Activated CD8-positive, alpha-beta T cell treated with anti-CD3 and anti-CD28 coated beads for 36 hours (primary cell): ENCODE data around the gene CNIH3. TPM values are rescaled to one million over a fixed set of nuclear protein-coding genes. Genes with fewer than 3 reads are reported as not detected.

ENCODE experiments used
- ATAC-seq: fragments of 200-7000 bp; cut with Tn5 transposase; one replicate; pipeline ENCODE4 v1.10.0; 2021; ENCODE audit warnings: mild to moderate bottlenecking, moderate library complexity
- CTCF ChIA-PET: fragments of 350-600 bp; sonication (Branson Sonifier 250); formaldehyde crosslinking; loops from one replicate; lab custom pipeline; 2021; ENCODE audit warnings: antibody characterized with exemption; lab: Charles Lee
- POLR2A ChIA-PET: fragments of 350-600 bp; sonication (Branson Sonifier 250); formaldehyde crosslinking; loops from one replicate; lab custom pipeline; 2021; ENCODE audit warnings: antibody characterized with exemption; lab: Charles Lee
- DNase-seq: peaks from one replicate; pipeline ENCODE4 v3.0.0-alpha.2; 2020
- H3K27ac Mint-ChIP-seq: one replicate; pipeline ENCODE4 v1.8.0; 2021; ENCODE audit warnings: mild to moderate bottlenecking, mixed read lengths
- H3K27me3 Mint-ChIP-seq: one replicate; pipeline ENCODE4 v1.8.0; 2021; ENCODE audit warnings: mixed read lengths
- H3K36me3 Mint-ChIP-seq: one replicate; pipeline ENCODE4 v1.8.0; 2021; ENCODE audit warnings: low read depth, mixed read lengths
- H3K4me1 Mint-ChIP-seq: one replicate; pipeline ENCODE4 v1.8.0; 2021; ENCODE audit warnings: low read depth, mixed read lengths
- H3K4me3 Mint-ChIP-seq: one replicate; pipeline ENCODE4 v1.8.0; 2021; ENCODE audit warnings: mild to moderate bottlenecking, moderate library complexity, mixed read lengths
- H3K9me3 Mint-ChIP-seq: one replicate; pipeline ENCODE4 v1.8.0; 2021; ENCODE audit warnings: mixed read lengths
- CTCF ChIP-seq: fragments of 200-600 bp; IDR thresholded peaks from one replicate; pipeline ENCODE4 v1.8.0; 2022; ENCODE audit warnings: antibody characterized with exemption, mild to moderate bottlenecking
- intact Hi-C: fragments of 100-400 bp; cut with micrococcal nuclease; formaldehyde crosslinking; loops from one replicate; pipeline ENCODE4 v1.10.0; 2022
- total RNA-seq, 2 experiments: library from RNA; stranded (reverse); gene quantifications; one replicate each; pipeline ENCODE4 v1.2.3, GENCODE V29; 2021

CNIH3 gene
- total RNA-seq, 2 experiments from 2014 or later = 1.6 to 2.1 TPM

- DNase-seq (no peak), ATAC-seq (no peak)
- no peak overlapping the region for H3K27ac Mint-ChIP-seq
- POLR2A ChIA-PET = no interaction called here
- CTCF ChIA-PET = interaction anchor here (1.2 kb wide), 1 partner anchor 126 kb away, joined by 4 read pairs; no protein-coding TSS in a partner anchor
- H3K27me3 Mint-ChIP-seq = no peaks in the 10 kb centered on the region
- intact Hi-C loops = no loop called here
- no peaks in the 10 kb centered on the region for H3K36me3 Mint-ChIP-seq
- no peak for TF ChIP-seq CTCF
- H3K4me3 Mint-ChIP-seq = no peak overlapping the region
- no peaks in the 10 kb centered on the region for H3K9me3 Mint-ChIP-seq
- peaks cover 7% of the 10 kb centered on the region for H3K4me1 Mint-ChIP-seq
These were observed 23.4 kb downstream of the CNIH3 start for GRCh38 chr1:224639426-224639975.

- H3K27me3 Mint-ChIP-seq = no peaks in the 10 kb centered on the region
- intact Hi-C loops = no loop called here
- H3K36me3 Mint-ChIP-seq = no peaks in the 10 kb centered on the region
- no peak overlapping the region for H3K4me3 Mint-ChIP-seq
- ChIA-PET POLR2A (no interaction called here), CTCF (interaction anchor here (0.9 kb wide), 1 partner anchor 127 kb away, joined by 3 read pairs; no protein-coding TSS in a partner anchor)
- no peak for DNase-seq
- no peak for TF ChIP-seq CTCF
- ATAC-seq = no peak
- H3K9me3 Mint-ChIP-seq = no peaks in the 10 kb centered on the region
- no peak overlapping the region for H3K27ac Mint-ChIP-seq
- peaks cover 7% of the 10 kb centered on the region for H3K4me1 Mint-ChIP-seq
These were observed 23.9 kb downstream of the CNIH3 start for GRCh38 chr1:224640018-224640417.

- no peak for DNase-seq
- intact Hi-C loops = no loop called here
- Mint-ChIP-seq H3K9me3 (no peaks in the 10 kb centered on the region), H3K36me3 (no peaks in the 10 kb centered on the region), H3K27ac (no peak overlapping the region), H3K4me3 (no peak overlapping the region), H3K27me3 (no peaks in the 10 kb centered on the region), H3K4me1 (peaks cover 7% of the 10 kb centered on the region)
- CTCF ChIA-PET = interaction anchor here (0.9 to 1.1 kb wide), 2 partner anchors 16 to 127 kb away, joined by 3 read pairs; no protein-coding TSS in a partner anchor
- POLR2A ChIA-PET = no interaction called here
- TF ChIP-seq CTCF = no peak
- no peak for ATAC-seq
These were observed 24.5 kb downstream of the CNIH3 start for GRCh38 chr1:224640587-224640986.

- Mint-ChIP-seq H3K4me1 (peaks cover 7% of the 10 kb centered on the region), H3K27ac (no peak overlapping the region), H3K36me3 (no peaks in the 10 kb centered on the region), H3K4me3 (no peak overlapping the region), H3K9me3 (no peaks in the 10 kb centered on the region), H3K27me3 (no peaks in the 10 kb centered on the region)
- no peak for TF ChIP-seq CTCF
- ATAC-seq = no peak
- intact Hi-C loops = no loop called here
- ChIA-PET CTCF (interaction anchor here (1.1 kb wide), 1 partner anchor 16 kb away, joined by 3 read pairs; no protein-coding TSS in a partner anchor), POLR2A (no interaction called here)
- no peak for DNase-seq
These were observed 24.9 kb downstream of the CNIH3 start for GRCh38 chr1:224641030-224641429.

GRCh38 chr1:224643653-224644052 is 27.5 kb downstream of the CNIH3 start:
- DNase-seq (no peak), ATAC-seq (no peak)
- Mint-ChIP-seq H3K27me3 (no peaks in the 10 kb centered on the region), H3K9me3 (no peaks in the 10 kb centered on the region), H3K36me3 (no peaks in the 10 kb centered on the region), H3K27ac (no peak overlapping the region), H3K4me1 (no peaks in the 10 kb centered on the region), H3K4me3 (no peak overlapping the region)
- intact Hi-C loops = no loop called here
- TF ChIP-seq CTCF = no peak
- ChIA-PET POLR2A (no interaction called here), CTCF (interaction anchor here (0.8 to 1.5 kb wide), 12 partner anchors 9 to 279 kb away, joined by 3 to 23 read pairs (median 4); no protein-coding TSS in a partner anchor)
